HepG2 (cell line): ENCODE results near the gene CCBE1. TPM values are rescaled to one million over a fixed set of nuclear protein-coding genes. Genes with fewer than 3 reads are reported as not detected.

Experiments used
- ATAC-seq: fragments of 200-7000 bp; cut with Tn5 transposase; 3 replicates; pipeline ENCODE4 v1.9.1; 2020; ENCODE audit warnings: mild to moderate bottlenecking, moderate library complexity
- BruUV-seq: library from RNA; stranded (reverse); fragments of 400-500 nt; replicated peaks from 2 replicates; lab custom pipeline; 2021; lab: Mats Ljungman, UMichigan
- CTCF ChIA-PET: fragments of 300-600 bp; formaldehyde crosslinking; extraction: SDS; loops from one replicate; lab custom pipeline; 2021; ENCODE audit warnings: low total read pairs, inconsistent platforms, low intra/inter-chr PET ratio; lab: Yijun Ruan, JAX
- POLR2A ChIA-PET: fragments of 350-600 bp; sonication (Branson Sonifier 250); formaldehyde crosslinking; loops from one replicate; lab custom pipeline; 2020; ENCODE audit warnings: antibody characterized with exemption, inconsistent platforms; lab: Yijun Ruan, JAX
- DNase-seq: peaks from one replicate; pipeline ENCODE4 v3.0.0-alpha.2; 2015; ENCODE audit warnings: low spot score
- FAIRE-seq: peaks from 3 replicates; lab custom pipeline; 2011; peaks lifted over from hg19 to GRCh38; lab: Jason Lieb, UNC
- H2AFZ ChIP-seq: one replicate; pipeline ENCODE4 v1.6.1; 2011; ENCODE audit warnings: low read length, inconsistent platforms
- H3K27ac ChIP-seq: fragments of 300-600 bp; 3 replicates; pipeline ENCODE4 v1.8.0; 2011; ENCODE audit warnings: mixed run types, mild to moderate bottlenecking, mixed read lengths, low read length, inconsistent platforms; ENCODE audit not compliant: insufficient read depth; ENCODE audit errors: extremely low read length
- H3K27me3 ChIP-seq, 2 experiments: fragments of 200-600 bp in 1 of 2; 2 replicates in 1 of 2; 3 replicates in 1 of 2; pipeline versions ENCODE4 v1.6.0 to v1.8.0; 2011; ENCODE audit warnings: low read length in 2 of 2, mild to moderate bottlenecking in 2 of 2, moderate library complexity in 2 of 2, inconsistent platforms in 1 of 2; ENCODE audit not compliant: insufficient read depth in 2 of 2, control insufficient read depth in 1 of 2
- H3K36me3 ChIP-seq, 2 experiments: fragments of 200-600 bp in 1 of 2; replicated peaks in 1 of 2; 2 replicates in 1 of 2; 3 replicates in 1 of 2; pipeline versions ENCODE4 v1.5.1 to v1.8.0; 2011; ENCODE audit warnings: low read length in 2 of 2, inconsistent platforms in 1 of 2; ENCODE audit not compliant: insufficient read depth in 2 of 2, control insufficient read depth in 1 of 2
- H3K4me1 ChIP-seq: 2 replicates; pipeline ENCODE4 v1.5.1; 2012; ENCODE audit warnings: low read length, inconsistent platforms; ENCODE audit not compliant: insufficient read depth
- H3K4me2 ChIP-seq: 2 replicates; pipeline ENCODE4 v1.6.0; 2011; ENCODE audit warnings: low read depth, low read length, inconsistent platforms
- H3K4me3 ChIP-seq, 3 experiments: fragments of 200-600 bp in 1 of 3; sonication (generic), shearing (Covaris generic) in 1 of 3; replicated peaks in 1 of 3; 2 replicates each; pipeline ENCODE4 v1.5.1; 2011 to 2016; ENCODE audit warnings: low read length in 3 of 3, inconsistent platforms in 2 of 3, low read depth in 2 of 3, mild to moderate bottlenecking in 2 of 3, control low read depth in 1 of 3, mixed read lengths in 1 of 3; ENCODE audit not compliant: insufficient read depth in 1 of 3
- H3K79me2 ChIP-seq: one replicate; pipeline ENCODE4 v1.6.1; 2011; ENCODE audit warnings: low read length, inconsistent platforms; ENCODE audit not compliant: insufficient read depth
- H3K9ac ChIP-seq: 2 replicates; pipeline ENCODE4 v1.6.0; 2011; ENCODE audit warnings: mild to moderate bottlenecking, low read depth, low read length, inconsistent platforms; ENCODE audit not compliant: insufficient read depth
- H3K9me3 ChIP-seq: 2 replicates; pipeline ENCODE4 v1.5.1; 2012; ENCODE audit warnings: mild to moderate bottlenecking, low read length
- H4K20me1 ChIP-seq: 2 replicates; pipeline ENCODE4 v1.6.0; 2011; ENCODE audit warnings: inconsistent platforms, mild to moderate bottlenecking, low read length, moderate library complexity; ENCODE audit not compliant: insufficient read depth
- CC2D1A ChIP-seq: sonication (generic); formaldehyde crosslinking; IDR thresholded peaks from 2 replicates; pipeline ENCODE4 v1.8.1; 2023; ENCODE audit warnings: mild to moderate bottlenecking, missing genetic modification reagents
- FOXA3 ChIP-seq: IDR thresholded peaks from 2 replicates; pipeline ENCODE4 v1.6.1; 2016; ENCODE audit warnings: missing genetic modification reagents, missing compliant biosample characterization
- FOXC1 ChIP-seq: sonication (generic); formaldehyde crosslinking; IDR thresholded peaks from 2 replicates; pipeline ENCODE4 v1.8.0; 2022; ENCODE audit warnings: mild to moderate bottlenecking, missing genetic modification reagents, borderline replicate concordance
- GABPA ChIP-seq, 2 experiments: IDR thresholded peaks; 2 replicates each; pipeline ENCODE4 v1.6.1; 2011 to 2016; ENCODE audit warnings: low read depth in 2 of 2, low read length in 1 of 2, missing biosample characterization in 1 of 2, missing genetic modification characterization in 1 of 2
- IKZF4 ChIP-seq: sonication (generic); formaldehyde crosslinking; IDR thresholded peaks from 2 replicates; pipeline ENCODE4 v1.5.1; 2020; ENCODE audit warnings: borderline replicate concordance, mild to moderate bottlenecking, low read depth, missing genetic modification reagents; ENCODE audit errors: not compliant biosample characterization
- KAT7 ChIP-seq: IDR thresholded peaks from 2 replicates; pipeline ENCODE4 v1.6.1; 2018; ENCODE audit warnings: borderline replicate concordance, missing compliant biosample characterization
- MED8 ChIP-seq: sonication (generic); formaldehyde crosslinking; IDR thresholded peaks from 2 replicates; pipeline ENCODE4 v1.8.1; 2023; ENCODE audit warnings: mild to moderate bottlenecking, missing genetic modification reagents; ENCODE audit not compliant: insufficient replicate concordance
- NFAT5 ChIP-seq: sonication (generic); formaldehyde crosslinking; IDR thresholded peaks from 2 replicates; pipeline ENCODE4 v1.4.0; 2020; ENCODE audit warnings: missing genetic modification reagents
- RBM39 ChIP-seq: fragments of 200-400 bp; formaldehyde crosslinking; IDR thresholded peaks from one replicate; pipeline ENCODE4 v1.6.1; 2018; ENCODE audit warnings: antibody characterized with exemption, mild to moderate bottlenecking, low read depth, low read length; ENCODE audit not compliant: poor library complexity, severe bottlenecking
- TCF12 ChIP-seq, 2 experiments: fragments of 450-650 bp in 1 of 2; sonication (generic) in 1 of 2; formaldehyde crosslinking in 1 of 2; IDR thresholded peaks; 2 replicates each; pipeline versions ENCODE4 v1.6.1 to v1.8.0; 2017 to 2022; ENCODE audit warnings: antibody characterized with exemption in 1 of 2, mild to moderate bottlenecking in 1 of 2, missing genetic modification reagents in 1 of 2, moderate library complexity in 1 of 2
- ZBTB33 ChIP-seq: sonication (generic); formaldehyde crosslinking; IDR thresholded peaks from 2 replicates; pipeline ENCODE4 v1.4.0; 2020; ENCODE audit warnings: missing genetic modification reagents
- ZFP36 ChIP-seq: fragments of 150-350 bp; IDR thresholded peaks from 2 replicates; pipeline ENCODE4 v1.6.1; 2018; ENCODE audit warnings: borderline replicate concordance, low read length, low read depth; ENCODE audit not compliant: partially characterized antibody
- ZNF576 ChIP-seq: sonication (generic); formaldehyde crosslinking; IDR thresholded peaks from 2 replicates; pipeline ENCODE4 v1.4.0; 2020; ENCODE audit warnings: mild to moderate bottlenecking, missing genetic modification reagents
- ZNF652 ChIP-seq: IDR thresholded peaks from 2 replicates; pipeline ENCODE4 v1.6.1; 2016; ENCODE audit warnings: low read depth, borderline replicate concordance
- WGBS: methylation state at CpG from one replicate; pipeline ENCODE4 v1.1.6; 2017; ENCODE audit warnings: low lambda C conversion rate; 5-methylcytosine and 5-hydroxymethylcytosine counted together
- in situ Hi-C: cut with HindIII; loops from 2 replicates; pipeline ENCODE4 v1.10.0; 2017; ENCODE audit warnings: low pct_unique_long_range_greater_than_20kb; ENCODE audit not compliant: extremely low pct_ligation_motif_present
- intact Hi-C: fragments of 100-400 bp; cut with micrococcal nuclease; formaldehyde crosslinking; loops from one replicate; pipeline ENCODE4 v1.10.0; 2022; ENCODE audit not compliant: unreplicated experiment
- polyA plus RNA-seq, 8 experiments: library from polyadenylated mRNA; depleted of rRNA in 3 of 8; stranded (reverse) in 7 of 8; unstranded in 1 of 8; fragments of >200 nt; fragmentation: Illumina TruSeq in 4 of 8; extraction: Trizol in 4 of 8; gene quantifications; 2 replicates each; pipeline versions ENCODE4 v1.2.1 to v1.2.3, GENCODE V29; 2011 to 2016; ENCODE audit warnings: low read depth in 4 of 8, missing spikeins in 1 of 8, mixed read lengths in 1 of 8; ENCODE audit not compliant: insufficient read depth in 1 of 8
- total RNA-seq, 5 experiments: library from RNA; depleted of rRNA; stranded (reverse); fragments of >200 nt; fragmentation: Illumina TruSeq; extraction: Trizol; gene quantifications; 2 replicates each; pipeline ENCODE4 v1.2.3, GENCODE V29; 2016; ENCODE audit warnings: low read depth in 1 of 5

Gene CCBE1
- total and polyA plus RNA-seq, 2 of the 13 experiments (the other 11 are each of a cell fraction or from before 2014, with no cell fraction given): not detected

- no peak for DNase-seq
- ChIA-PET POLR2A (no interaction called here), CTCF (no interaction called here)
- Histone ChIP-seq H4K20me1 (no peaks in the 10 kb centered on the region), H3K4me2 (no peak overlapping the region), H3K27me3 (peaks cover 0 to 13% of the 10 kb centered on the region in 2 experiments; a peak in 1 of 5 replicates), H3K9ac (no peak overlapping the region), H3K79me2 (no peaks in the 10 kb centered on the region), H3K4me3 (no peak overlapping the region), H2AFZ (no peak overlapping the region), H3K9me3 (no peaks in the 10 kb centered on the region), H3K4me1 (no peaks in the 10 kb centered on the region), H3K27ac (no peak overlapping the region), H3K36me3 (no peaks in the 10 kb centered on the region)
- intact Hi-C loops: no loop called here
- in situ Hi-C loops: no loop called here
- no peak for FAIRE-seq
- BruUV-seq: no TSS peak
- 0% methylated on average over 4 of the region's 4 CpGs for WGBS
- no peak for ATAC-seq
- TF ChIP-seq RBM39: no peak
- TF ChIP-seq MED8: no peak
- no peak for TF ChIP-seq FOXA3 (CRISPR knock-in tag)
- no peak for TF ChIP-seq ZNF652 (CRISPR knock-in tag)
- TF ChIP-seq ZBTB33 (CRISPR knock-in tag): no peak
- no peak for TF ChIP-seq TCF12 (IDR thresholded peaks at IDR 0.05)
- no peak for TF ChIP-seq TCF12 (CRISPR knock-in tag; IDR thresholded peaks at IDR 0.05)
- TF ChIP-seq ZFP36: no peak
- TF ChIP-seq KAT7: no peak
- no peak for TF ChIP-seq GABPA (IDR thresholded peaks at IDR 0.05; ENCODE audit: low read depth, low read length)
- no peak for TF ChIP-seq GABPA (CRISPR knock-in tag; IDR thresholded peaks at IDR 0.05; ENCODE audit: low read depth)
- TF ChIP-seq NFAT5 (CRISPR knock-in tag): no peak
- no peak for TF ChIP-seq CC2D1A (CRISPR knock-in tag)
- TF ChIP-seq FOXC1 (CRISPR knock-in tag): no peak
- TF ChIP-seq ZNF576 (CRISPR knock-in tag): no peak
- no peak for TF ChIP-seq IKZF4 (CRISPR knock-in tag)
Observed at GRCh38 chr18:59575995-59576394, 121.2 kb downstream of the CCBE1 start.
